NCI-H2081 treated with DMSO at 0.1 percent for 48 hours (cell line): ENCODE results near the gene CORO7.
"Not testable (repeated sequence)": the region's sequence is repeated elsewhere in the genome, so short reads cannot be mapped to it uniquely, and the experiment has no call there.

Experiments
- DNase-seq: peaks from one replicate; lab custom pipeline; 2025; lab: John Stamatoyannopoulos, UW

Gene CORO7

GRCh38 chr16:4336701-4337539, 79.5 kb downstream of the CORO7 start:
- no peak for DNase-seq

- DNase-seq = no peak
Observed at GRCh38 chr16:4334724-4335495, 81.5 kb downstream of the CORO7 start.

- DNase-seq = not testable (repeated sequence)
Observed at GRCh38 chr16:4333714-4334113, 82.7 kb downstream of the CORO7 start.

- DNase-seq = no peak
Observed at GRCh38 chr16:4333308-4333638, 83.1 kb downstream of the CORO7 start.

GRCh38 chr16:4332623-4333307, 83.6 kb downstream of the CORO7 start:
- no peak for DNase-seq

GRCh38 chr16:4332083-4332482, 84.3 kb downstream of the CORO7 start:
- no peak for DNase-seq

GRCh38 chr16:4330277-4330874, 86.0 kb downstream of the CORO7 start:
- DNase-seq = no peak

GRCh38 chr16:4328782-4329775, 87.3 kb downstream of the CORO7 start:
- no peak for DNase-seq

- DNase-seq = no peak
Observed at GRCh38 chr16:4328046-4328781, 88.2 kb downstream of the CORO7 start.

GRCh38 chr16:4327386-4328045, 88.9 kb downstream of the CORO7 start:
- DNase-seq = no peak

- DNase-seq = no peak
Observed at GRCh38 chr16:4325253-4325758, 91.1 kb downstream of the CORO7 start.

GRCh38 chr16:4324492-4325252, 91.7 kb downstream of the CORO7 start:
- DNase-seq = no peak

- no peak for DNase-seq
Observed at GRCh38 chr16:4323845-4324488, 92.4 kb downstream of the CORO7 start.

- no peak for DNase-seq
Observed at GRCh38 chr16:4323071-4323844, 93.1 kb downstream of the CORO7 start.

- no peak for DNase-seq
Observed at GRCh38 chr16:4322121-4323052, 94.0 kb downstream of the CORO7 start.
